ENCODE measurements around the gene PHC2. TPM values are rescaled to one million over a fixed set of nuclear protein-coding genes. Genes with fewer than 3 reads are reported as not detected.

The PHC2 gene
- total RNA-seq, 6 experiments from 2014 or later, result 49.3 to 86.5 (median 66.8) TPM

DNA sequence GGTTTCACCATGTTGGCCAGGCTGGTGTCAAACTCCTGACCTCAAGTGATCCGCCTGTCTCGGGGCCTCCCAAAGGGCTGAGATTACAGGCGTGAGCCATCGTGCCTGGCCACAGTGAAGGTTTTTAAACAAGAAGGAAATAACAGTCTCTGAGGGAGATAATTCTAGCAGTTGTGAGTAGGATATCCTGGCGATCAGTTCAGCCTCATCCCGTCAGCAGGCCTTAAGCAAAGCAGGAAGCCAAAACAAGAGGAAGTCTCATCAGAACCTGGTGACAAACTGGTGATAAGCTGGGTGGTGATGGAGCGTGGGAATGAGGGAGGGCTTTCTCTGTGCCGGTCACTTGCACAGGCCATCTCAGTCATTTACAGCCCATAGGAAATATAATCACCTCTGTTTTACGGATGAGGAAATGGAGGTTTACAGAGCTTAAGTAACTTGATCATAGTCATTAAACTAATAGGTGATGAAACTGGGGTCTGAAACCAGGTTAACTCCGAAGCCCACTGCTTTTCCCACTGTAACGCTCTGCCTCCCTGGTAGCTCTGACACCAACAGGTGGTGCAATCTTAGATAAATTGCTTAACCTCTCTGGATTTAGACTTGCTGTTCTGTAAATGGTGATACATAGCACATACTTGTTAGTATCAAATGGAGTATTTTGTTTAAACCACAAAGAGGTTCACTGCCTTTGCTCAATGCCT lies 69.2 kb downstream of the PHC2 start:
- Histone ChIP-seq H3K4me1 (peaks cover 0 to 4% (median 0%) of the 10 kb centered on the region in 4 donors), H3K9me3 (no peaks in the 10 kb centered on the region), H3K27ac (peak overlapping the region in 1 of 3 donors; percentile 23), H3K27me3 (no peaks in the 10 kb centered on the region), H3K36me3 (no peaks in the 10 kb centered on the region), H3K4me3 (no peak overlapping the region)
- ATAC-seq (peak; percentile 63 to 80 (median 78)), DNase-seq (no peak)
- intact Hi-C loops (cut with DNase I), result no loop called here
- 59% methylated on average over 11 of the region's 11 CpGs for WGBS (ENCODE audit: insufficient coverage, low coverage, low lambda C conversion rate, missing lambda C conversion rate)
- no peak for TF ChIP-seq POLR2A (IDR thresholded peaks at IDR 0.05)
- TF ChIP-seq, protein P1, sequence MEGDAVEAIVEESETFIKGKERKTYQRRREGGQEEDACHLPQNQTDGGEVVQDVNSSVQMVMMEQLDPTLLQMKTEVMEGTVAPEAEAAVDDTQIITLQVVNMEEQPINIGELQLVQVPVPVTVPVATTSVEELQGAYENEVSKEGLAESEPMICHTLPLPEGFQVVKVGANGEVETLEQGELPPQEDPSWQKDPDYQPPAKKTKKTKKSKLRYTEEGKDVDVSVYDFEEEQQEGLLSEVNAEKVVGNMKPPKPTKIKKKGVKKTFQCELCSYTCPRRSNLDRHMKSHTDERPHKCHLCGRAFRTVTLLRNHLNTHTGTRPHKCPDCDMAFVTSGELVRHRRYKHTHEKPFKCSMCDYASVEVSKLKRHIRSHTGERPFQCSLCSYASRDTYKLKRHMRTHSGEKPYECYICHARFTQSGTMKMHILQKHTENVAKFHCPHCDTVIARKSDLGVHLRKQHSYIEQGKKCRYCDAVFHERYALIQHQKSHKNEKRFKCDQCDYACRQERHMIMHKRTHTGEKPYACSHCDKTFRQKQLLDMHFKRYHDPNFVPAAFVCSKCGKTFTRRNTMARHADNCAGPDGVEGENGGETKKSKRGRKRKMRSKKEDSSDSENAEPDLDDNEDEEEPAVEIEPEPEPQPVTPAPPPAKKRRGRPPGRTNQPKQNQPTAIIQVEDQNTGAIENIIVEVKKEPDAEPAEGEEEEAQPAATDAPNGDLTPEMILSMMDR (IDR thresholded peaks at IDR 0.05), result no peak

DNA sequence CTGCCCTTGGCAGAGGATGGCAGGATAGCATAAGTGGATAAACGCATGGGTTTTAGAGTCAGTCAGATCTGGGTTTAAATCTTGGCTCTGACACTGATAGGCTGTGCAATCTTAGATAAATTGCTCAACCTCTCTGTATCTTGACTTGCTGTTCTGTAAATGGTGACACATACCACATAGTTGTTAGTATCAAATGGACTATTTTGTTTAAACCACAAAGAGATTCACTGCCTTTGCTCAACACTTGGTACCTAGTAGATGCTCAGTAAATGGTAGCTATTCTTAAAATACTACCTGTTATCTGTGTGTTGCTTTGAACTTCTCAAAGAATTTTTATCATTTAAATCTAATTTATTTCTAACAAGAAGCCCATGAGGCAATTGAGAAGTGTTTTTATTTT lies 70.5 kb downstream of the PHC2 start:
- H3K9me3 ChIP-seq, result no peaks in the 10 kb centered on the region
- peaks cover 0 to 4% (median 0%) of the 10 kb centered on the region in 4 donors for H3K4me1 ChIP-seq
- intact Hi-C loops (cut with DNase I), result no loop called here
- no peaks in the 10 kb centered on the region for H3K27me3 ChIP-seq
- no peak overlapping the region for H3K4me3 ChIP-seq
- WGBS (ENCODE audit: insufficient coverage, low coverage, low lambda C conversion rate, missing lambda C conversion rate), result 80% methylated on average over 1 of the region's 1 CpG
- no peak for DNase-seq
- TF ChIP-seq, protein P1 (IDR thresholded peaks at IDR 0.05), result no peak
- no peak for TF ChIP-seq POLR2A (IDR thresholded peaks at IDR 0.05)
- H3K27ac ChIP-seq, result no peak overlapping the region
- no peak for ATAC-seq
- no peaks in the 10 kb centered on the region for H3K36me3 ChIP-seq

DNA sequence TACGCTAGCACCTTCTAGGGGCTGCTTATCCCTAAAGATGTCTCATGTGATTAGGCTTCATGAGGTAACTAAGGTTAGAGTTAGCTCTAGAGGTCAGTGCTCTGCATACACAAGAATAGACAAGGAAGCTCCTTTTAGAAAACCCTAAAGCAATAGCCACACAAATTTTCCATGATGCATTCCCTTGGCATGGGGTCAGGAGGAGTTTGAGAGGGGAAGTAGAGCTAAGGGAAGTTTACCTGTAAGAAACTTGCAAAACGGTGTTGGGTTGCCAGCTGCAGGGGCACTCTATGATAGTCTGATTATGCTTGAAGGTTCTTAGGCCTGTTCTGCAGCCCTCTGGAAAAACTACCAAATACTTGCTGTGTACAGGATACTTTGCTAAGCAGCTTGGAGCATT lies 71.0 kb downstream of the PHC2 start:
- no peaks in the 10 kb centered on the region for H3K9me3 ChIP-seq
- WGBS (ENCODE audit: insufficient coverage, low coverage, low lambda C conversion rate, missing lambda C conversion rate), result 85% methylated on average over 2 of the region's 2 CpGs
- H3K27me3 ChIP-seq, result no peaks in the 10 kb centered on the region
- H3K36me3 ChIP-seq, result no peaks in the 10 kb centered on the region
- DNase-seq (no peak), ATAC-seq (no peak)
- H3K27ac ChIP-seq, result no peak overlapping the region
- intact Hi-C loops (cut with DNase I), result no loop called here
- peaks cover 0 to 4% (median 0%) of the 10 kb centered on the region in 4 donors for H3K4me1 ChIP-seq
- H3K4me3 ChIP-seq, result no peak overlapping the region
- TF ChIP-seq POLR2A (IDR thresholded peaks at IDR 0.05), result no peak
- TF ChIP-seq, protein P1 (IDR thresholded peaks at IDR 0.05), result no peak

DNA sequence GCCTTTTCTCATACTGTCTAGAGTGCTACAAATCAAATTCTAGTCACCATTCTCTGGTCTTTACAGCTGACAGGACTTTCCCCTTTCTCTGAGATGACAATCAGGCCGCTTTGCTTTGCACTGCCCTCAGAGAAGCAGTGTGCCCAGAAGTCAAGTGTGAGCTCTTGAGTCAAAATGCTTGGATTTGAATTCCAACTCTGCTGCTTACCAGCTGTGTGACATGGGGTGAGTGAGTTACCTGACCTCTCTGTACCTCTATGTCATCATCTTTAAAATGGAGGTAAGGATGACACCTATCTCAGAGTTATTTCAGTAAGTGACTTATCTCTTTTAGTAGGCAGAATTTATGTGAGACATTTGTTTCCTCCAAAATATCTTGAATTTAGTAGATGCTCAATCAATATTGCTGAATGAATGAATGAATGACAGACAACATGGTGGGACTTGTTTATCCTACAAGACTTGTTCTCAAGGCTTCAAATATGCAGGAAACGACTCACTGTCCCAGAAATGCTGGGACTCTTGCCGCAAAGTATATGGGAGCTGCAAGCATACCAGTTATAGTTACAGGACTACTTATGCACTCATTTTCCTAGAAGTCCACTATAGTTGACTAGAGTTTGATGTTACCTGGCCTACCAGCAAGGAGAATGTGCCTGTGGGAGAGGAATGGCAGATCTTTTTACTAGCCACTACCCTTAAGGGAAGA lies 71.9 kb downstream of the PHC2 start:
- ATAC-seq (no peak), DNase-seq (no peak)
- H3K9me3 ChIP-seq, result no peaks in the 10 kb centered on the region
- intact Hi-C loops (cut with DNase I), result no loop called here
- WGBS (ENCODE audit: insufficient coverage, low coverage, low lambda C conversion rate, missing lambda C conversion rate), result 90% methylated on average over 3 of the region's 3 CpGs
- H3K27me3 ChIP-seq, result no peaks in the 10 kb centered on the region
- no peak overlapping the region for H3K4me3 ChIP-seq
- peaks cover 0 to 3% (median 0%) of the 10 kb centered on the region in 4 donors for H3K4me1 ChIP-seq
- no peaks in the 10 kb centered on the region for H3K36me3 ChIP-seq
- TF ChIP-seq, protein P1 (IDR thresholded peaks at IDR 0.05), result no peak
- TF ChIP-seq POLR2A (IDR thresholded peaks at IDR 0.05), result no peak
- H3K27ac ChIP-seq, result no peak overlapping the region
